HepG2 (cell line): ENCODE data around the gene SPRED2. TPM values are rescaled to one million over a fixed set of nuclear protein-coding genes. Genes with fewer than 3 reads are reported as not detected.
A peak's percentile ranks its signal among the peaks of the same experiment; 100 is the strongest.

Source experiments
- CAMTA2 ChIP-seq: sonication (generic); formaldehyde crosslinking; IDR thresholded peaks from 2 replicates; pipeline ENCODE4 v1.4.0; 2020; ENCODE audit warnings: mild to moderate bottlenecking, missing genetic modification reagents, borderline replicate concordance
- CENPT ChIP-seq: sonication (generic); formaldehyde crosslinking; IDR thresholded peaks from 2 replicates; pipeline ENCODE4 v1.8.0; 2022; ENCODE audit warnings: low read depth, mild to moderate bottlenecking, moderate library complexity, missing genetic modification reagents
- HMGXB4 ChIP-seq, 2 experiments: sonication (generic) in 1 of 2; formaldehyde crosslinking in 1 of 2; IDR thresholded peaks; 2 replicates each; pipeline versions ENCODE4 v1.4.0 to v1.6.1; 2018 to 2020; ENCODE audit warnings: missing genetic modification reagents in 2 of 2, borderline replicate concordance in 1 of 2, low read depth in 1 of 2, mild to moderate bottlenecking in 1 of 2, missing biosample characterization in 1 of 2
- HNRNPK ChIP-seq: fragments of 200-400 bp; formaldehyde crosslinking; IDR thresholded peaks from 2 replicates; pipeline ENCODE4 v1.6.1; 2018; ENCODE audit warnings: low read length, low read depth, moderate library complexity, mild to moderate bottlenecking; ENCODE audit not compliant: poor library complexity, severe bottlenecking
- MBD4 ChIP-seq: IDR thresholded peaks from 2 replicates; pipeline ENCODE4 v1.6.1; 2012; ENCODE audit warnings: low read length, inconsistent platforms, borderline replicate concordance
- NFE2 ChIP-seq: sonication (generic); formaldehyde crosslinking; IDR thresholded peaks from 2 replicates; pipeline ENCODE4 v1.4.0; 2020; ENCODE audit warnings: missing genetic modification reagents
- NFE2L1 ChIP-seq: sonication (generic); formaldehyde crosslinking; IDR thresholded peaks from 2 replicates; pipeline ENCODE4 v1.4.0; 2020; ENCODE audit warnings: missing genetic modification reagents, mild to moderate bottlenecking, borderline replicate concordance
- NFRKB ChIP-seq: fragments of 450-650 bp; IDR thresholded peaks from 2 replicates; pipeline ENCODE4 v1.6.1; 2017
- NONO ChIP-seq, 2 experiments: fragments of 450-650 bp in 1 of 2; sonication (generic) in 1 of 2; formaldehyde crosslinking in 1 of 2; IDR thresholded peaks in 1 of 2; conservative IDR thresholded peaks in 1 of 2; 2 replicates each; pipeline versions ENCODE4 v1.6.1 to v1.8.0; 2017 to 2022; ENCODE audit warnings: mild to moderate bottlenecking in 1 of 2, missing genetic modification reagents in 1 of 2, moderate library complexity in 1 of 2
- NPAS2 ChIP-seq: sonication (generic); formaldehyde crosslinking; IDR thresholded peaks from 2 replicates; pipeline ENCODE4 v1.8.0; 2022; ENCODE audit warnings: mild to moderate bottlenecking, missing genetic modification reagents, borderline replicate concordance
- RXRA ChIP-seq: sonication (generic); formaldehyde crosslinking; IDR thresholded peaks from 2 replicates; pipeline ENCODE4 v1.5.1; 2020; ENCODE audit warnings: missing genetic modification reagents
- SIN3B ChIP-seq: fragments of 150-350 bp; IDR thresholded peaks from 2 replicates; pipeline ENCODE4 v1.6.1; 2014; ENCODE audit warnings: low read length
- SUZ12 ChIP-seq: fragments of 150-350 bp; IDR thresholded peaks from 2 replicates; pipeline ENCODE4 v1.6.1; 2014; ENCODE audit warnings: low read depth, low read length
- TBX3 ChIP-seq: fragments of 450-650 bp; IDR thresholded peaks from 2 replicates; pipeline ENCODE4 v1.6.1; 2017; ENCODE audit warnings: antibody characterized with exemption, mild to moderate bottlenecking, inconsistent platforms, borderline replicate concordance
- TSC22D2 ChIP-seq: sonication (generic); formaldehyde crosslinking; IDR thresholded peaks from 2 replicates; pipeline ENCODE4 v1.5.1; 2020; ENCODE audit warnings: missing genetic modification reagents, mild to moderate bottlenecking, borderline replicate concordance
- ZBED4 ChIP-seq: sonication (generic); formaldehyde crosslinking; IDR thresholded peaks from 2 replicates; pipeline ENCODE4 v1.4.0; 2020; ENCODE audit warnings: missing genetic modification reagents, borderline replicate concordance
- ZBTB1 ChIP-seq: sonication (generic); formaldehyde crosslinking; IDR thresholded peaks from 2 replicates; pipeline ENCODE4 v1.4.0; 2020; ENCODE audit warnings: missing genetic modification reagents, borderline replicate concordance
- ZBTB39 ChIP-seq: sonication (generic); formaldehyde crosslinking; IDR thresholded peaks from 2 replicates; pipeline ENCODE4 v1.5.0; 2020; ENCODE audit warnings: missing genetic modification reagents
- ZNF24 ChIP-seq: fragments of 450-650 bp; IDR thresholded peaks from 2 replicates; pipeline ENCODE4 v1.6.1; 2017; ENCODE audit warnings: antibody characterized with exemption, mild to moderate bottlenecking
- ZNF292 ChIP-seq: sonication (generic); formaldehyde crosslinking; IDR thresholded peaks from 2 replicates; pipeline ENCODE4 v1.8.1; 2022; ENCODE audit warnings: mild to moderate bottlenecking, low read depth, missing genetic modification reagents, borderline replicate concordance
- ZNF549 ChIP-seq: sonication (generic); formaldehyde crosslinking; IDR thresholded peaks from 2 replicates; pipeline ENCODE4 v1.5.0; 2020; ENCODE audit warnings: missing genetic modification reagents
- polyA plus RNA-seq, 8 experiments: library from polyadenylated mRNA; depleted of rRNA in 3 of 8; stranded (reverse) in 7 of 8; unstranded in 1 of 8; fragments of >200 nt; fragmentation: Illumina TruSeq in 4 of 8; extraction: Trizol in 4 of 8; gene quantifications; 2 replicates each; pipeline versions ENCODE4 v1.2.1 to v1.2.3, GENCODE V29; 2011 to 2016; ENCODE audit warnings: low read depth in 4 of 8, missing spikeins in 1 of 8, mixed read lengths in 1 of 8; ENCODE audit not compliant: insufficient read depth in 1 of 8
- total RNA-seq, 5 experiments: library from RNA; depleted of rRNA; stranded (reverse); fragments of >200 nt; fragmentation: Illumina TruSeq; extraction: Trizol; gene quantifications; 2 replicates each; pipeline ENCODE4 v1.2.3, GENCODE V29; 2016; ENCODE audit warnings: low read depth in 1 of 5

SPRED2 gene
- total and polyA plus RNA-seq, 2 of the 13 experiments (the other 11 are each of a cell fraction or from before 2014, with no cell fraction given) = 13.0 to 37.0 TPM

GRCh38 chr2:65300761-65301711 is 131.4 kb downstream of the SPRED2 start (continued):
- TF ChIP-seq CAMTA2 (no peak), CENPT (CRISPR knock-in tag) (no peak), NFE2L1 (CRISPR knock-in tag) (0 out of 2 replicates have a peak, but pooled peaks have one; percentile 30), NFRKB (no peak), TBX3 (0 out of 2 replicates have a peak, but pooled peaks have one; percentile 21), ZNF292 (CRISPR knock-in tag) (peak; percentile 98), HNRNPK (no peak), ZBED4 (CRISPR knock-in tag) (peak; percentile 46; the same call in 1 of the 2 replicates), ZNF549 (CRISPR knock-in tag) (no peak), HMGXB4 (CRISPR knock-in tag; IDR thresholded peaks at IDR 0.05; ENCODE audit: borderline replicate concordance in 1 of 2, low read depth in 1 of 2) (peak; percentile 32 to 64; a peak in 2 of 4 replicates), TSC22D2 (no peak), NONO (IDR thresholded peaks at IDR 0.05) (no peak), NONO (CRISPR knock-in tag; conservative IDR thresholded peaks at IDR 0.05) (peak; percentile 79; the same call in 1 of the 2 replicates), ZNF24 (no peak), NFE2 (no peak), ZBTB39 (CRISPR knock-in tag) (no peak), RXRA (CRISPR knock-in tag) (peak; percentile 59; the same call in 1 of the 2 replicates), NPAS2 (CRISPR knock-in tag) (no peak), SIN3B (no peak), ZBTB1 (CRISPR knock-in tag) (no peak), MBD4 (no peak), SUZ12 (no peak)
